Gastrocnemius medialis (tissue), 4 donors: ENCODE results near the gene TIFAB.

Experiments used
- CTCF ChIP-seq, 5 experiments: fragments of 450-650 bp in 3 of 5; fragments of 200-600 bp in 2 of 5; sonication (generic) in 2 of 5; IDR thresholded peaks in 4 of 5; conservative IDR thresholded peaks in 1 of 5; 1 replicate in 4 of 5; 2 replicates in 1 of 5; pipeline ENCODE4 v1.5.1; 2016 to 2019; ENCODE audit warnings: antibody characterized with exemption in 5 of 5, mild to moderate bottlenecking in 3 of 5, moderate library complexity in 3 of 5
- POLR2A ChIP-seq, 2 donors: fragments of 450-650 bp; IDR thresholded peaks; one replicate each; pipeline ENCODE4 v1.6.1; 2017; ENCODE audit warnings: antibody characterized with exemption in 2 of 2, mild to moderate bottlenecking in 2 of 2, moderate library complexity in 2 of 2

GRCh38 chr5:135487839-135488514 is 35.8 kb upstream of the TIFAB start:
- TF ChIP-seq POLR2A (IDR thresholded peaks at IDR 0.05): no peak
- TF ChIP-seq CTCF (IDR thresholded peaks at IDR 0.05 in 4 of 5, conservative IDR thresholded peaks at IDR 0.05 in 1 of 5): no peak
